Esophagus muscularis mucosa (tissue), 3 donors: ENCODE results near the gene STAP2.

Source experiments
- POLR2AphosphoS5 ChIP-seq, 2 donors: sonication (generic); formaldehyde crosslinking; IDR thresholded peaks; one replicate each; pipeline ENCODE4 v1.6.1; 2017; ENCODE audit warnings: antibody characterized with exemption in 2 of 2
- TF ChIP-seq, protein P1 (sequence below), 3 experiments: fragments of 200-600 bp in 2 of 3; fragments of 450-650 bp in 1 of 3; sonication (generic) in 2 of 3; IDR thresholded peaks; one replicate each; pipeline ENCODE4 v1.5.1; 2017 to 2019; ENCODE audit warnings: antibody characterized with exemption in 3 of 3, mild to moderate bottlenecking in 2 of 3, moderate library complexity in 1 of 3

DNA sequence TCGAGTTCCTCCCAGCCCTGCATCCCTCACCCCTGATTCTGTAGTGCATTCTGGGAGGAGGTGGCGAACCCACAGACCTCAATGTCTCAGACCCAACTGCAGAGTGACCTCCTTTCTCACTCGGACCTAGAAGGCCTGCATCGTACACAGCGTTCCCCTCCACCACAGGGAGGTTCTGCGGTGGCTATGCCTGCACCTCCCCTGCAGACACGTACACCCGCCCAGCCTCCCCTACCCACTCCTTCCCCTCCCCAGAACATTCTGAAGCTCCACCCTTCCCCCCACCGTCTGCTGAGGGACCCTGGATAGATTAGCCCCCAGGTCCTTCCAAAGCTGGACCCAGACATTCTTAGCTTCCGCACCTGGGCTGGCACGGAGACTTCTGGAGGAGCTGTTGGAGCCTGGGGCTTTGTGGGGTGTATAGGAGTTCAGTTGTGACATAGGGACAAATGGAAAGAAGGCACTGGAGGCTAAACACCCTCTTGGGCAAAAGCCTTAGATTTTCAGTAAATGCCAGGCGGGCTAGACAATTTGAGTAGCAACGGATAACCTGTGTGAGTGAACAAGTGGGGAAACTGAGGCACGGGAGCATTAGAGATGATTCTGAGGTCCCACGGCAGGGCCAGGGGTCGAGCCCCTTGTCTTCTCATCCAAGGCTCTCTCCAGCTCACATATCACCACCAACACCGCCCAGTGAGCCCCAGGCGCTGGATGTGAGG, 34.6 kb downstream of the STAP2 start:
- TF ChIP-seq, protein P1, sequence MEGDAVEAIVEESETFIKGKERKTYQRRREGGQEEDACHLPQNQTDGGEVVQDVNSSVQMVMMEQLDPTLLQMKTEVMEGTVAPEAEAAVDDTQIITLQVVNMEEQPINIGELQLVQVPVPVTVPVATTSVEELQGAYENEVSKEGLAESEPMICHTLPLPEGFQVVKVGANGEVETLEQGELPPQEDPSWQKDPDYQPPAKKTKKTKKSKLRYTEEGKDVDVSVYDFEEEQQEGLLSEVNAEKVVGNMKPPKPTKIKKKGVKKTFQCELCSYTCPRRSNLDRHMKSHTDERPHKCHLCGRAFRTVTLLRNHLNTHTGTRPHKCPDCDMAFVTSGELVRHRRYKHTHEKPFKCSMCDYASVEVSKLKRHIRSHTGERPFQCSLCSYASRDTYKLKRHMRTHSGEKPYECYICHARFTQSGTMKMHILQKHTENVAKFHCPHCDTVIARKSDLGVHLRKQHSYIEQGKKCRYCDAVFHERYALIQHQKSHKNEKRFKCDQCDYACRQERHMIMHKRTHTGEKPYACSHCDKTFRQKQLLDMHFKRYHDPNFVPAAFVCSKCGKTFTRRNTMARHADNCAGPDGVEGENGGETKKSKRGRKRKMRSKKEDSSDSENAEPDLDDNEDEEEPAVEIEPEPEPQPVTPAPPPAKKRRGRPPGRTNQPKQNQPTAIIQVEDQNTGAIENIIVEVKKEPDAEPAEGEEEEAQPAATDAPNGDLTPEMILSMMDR (IDR thresholded peaks at IDR 0.05): no peak
- no peak for TF ChIP-seq POLR2AphosphoS5 (IDR thresholded peaks at IDR 0.05)
